Measurements from ENCODE around the gene SYPL2.

SYPL2 gene

GRCh38 chr1:109427171-109427467 lies 39.2 kb upstream of the SYPL2 start:
- TF ChIP-seq RAD21 (IDR thresholded peaks at IDR 0.05; ENCODE audit: low read depth) (no peak), YY1 (IDR thresholded peaks at IDR 0.05; ENCODE audit: low read depth) (no peak), EP300 (IDR thresholded peaks at IDR 0.05; ENCODE audit: borderline replicate concordance) (no peak), TCF12 (IDR thresholded peaks at IDR 0.05; ENCODE audit: low read depth) (no peak), MAX (IDR thresholded peaks at IDR 0.05) (no peak), REST (IDR thresholded peaks at IDR 0.05; ENCODE audit: low read depth) (no peak), TEAD4 (IDR thresholded peaks at IDR 0.05) (no peak), CREB1 (IDR thresholded peaks at IDR 0.05; ENCODE audit: low read depth) (no peak)

GRCh38 chr1:109432336-109432735 lies 34.0 kb upstream of the SYPL2 start:
- TF ChIP-seq TAF1 (IDR thresholded peaks at IDR 0.05; ENCODE audit: low read depth): no peak
- TF ChIP-seq MAX (IDR thresholded peaks at IDR 0.05): no peak
- TF ChIP-seq TCF12 (IDR thresholded peaks at IDR 0.05; ENCODE audit: low read depth): no peak
- no peak for TF ChIP-seq EP300 (IDR thresholded peaks at IDR 0.05; ENCODE audit: borderline replicate concordance)
- no peak for TF ChIP-seq TEAD4 (IDR thresholded peaks at IDR 0.05)
- TF ChIP-seq CEBPB (IDR thresholded peaks at IDR 0.05): no peak
- no peak for TF ChIP-seq CREB1 (IDR thresholded peaks at IDR 0.05; ENCODE audit: low read depth)
- TF ChIP-seq REST (IDR thresholded peaks at IDR 0.05; ENCODE audit: low read depth): no peak
- TF ChIP-seq YY1 (IDR thresholded peaks at IDR 0.05; ENCODE audit: low read depth): no peak
- TF ChIP-seq USF1 (IDR thresholded peaks at IDR 0.05): no peak
- TF ChIP-seq ZBTB7A (IDR thresholded peaks at IDR 0.05; ENCODE audit: low read depth): no peak
- no peak for TF ChIP-seq EGR1 (IDR thresholded peaks at IDR 0.05)
- no peak for TF ChIP-seq RAD21 (IDR thresholded peaks at IDR 0.05; ENCODE audit: low read depth)
- TF ChIP-seq NFIC (IDR thresholded peaks at IDR 0.05): no peak

GRCh38 chr1:109433322-109433721 lies 33.0 kb upstream of the SYPL2 start:
- TF ChIP-seq NFIC (IDR thresholded peaks at IDR 0.05) (no peak), REST (IDR thresholded peaks at IDR 0.05; ENCODE audit: low read depth) (no peak)

- TF ChIP-seq FOXM1 (IDR thresholded peaks at IDR 0.05; ENCODE audit: borderline replicate concordance, low read depth) (no peak), EP300 (IDR thresholded peaks at IDR 0.05; ENCODE audit: borderline replicate concordance) (no peak), ZBTB7A (IDR thresholded peaks at IDR 0.05; ENCODE audit: low read depth) (no peak)
These were observed 31.9 kb upstream of the SYPL2 start for GRCh38 chr1:109434484-109434883.

GRCh38 chr1:109438798-109439297 lies 27.5 kb upstream of the SYPL2 start:
- TF ChIP-seq FOXM1 (IDR thresholded peaks at IDR 0.05; ENCODE audit: borderline replicate concordance, low read depth) (no peak), EGR1 (IDR thresholded peaks at IDR 0.05) (no peak), CEBPB (IDR thresholded peaks at IDR 0.05) (no peak), MAX (IDR thresholded peaks at IDR 0.05) (no peak), ZBTB7A (IDR thresholded peaks at IDR 0.05; ENCODE audit: low read depth) (no peak), RAD21 (IDR thresholded peaks at IDR 0.05; ENCODE audit: low read depth) (no peak), CREB1 (IDR thresholded peaks at IDR 0.05; ENCODE audit: low read depth) (no peak), TCF12 (IDR thresholded peaks at IDR 0.05; ENCODE audit: low read depth) (no peak), EP300 (IDR thresholded peaks at IDR 0.05; ENCODE audit: borderline replicate concordance) (no peak), USF1 (IDR thresholded peaks at IDR 0.05) (no peak), REST (IDR thresholded peaks at IDR 0.05; ENCODE audit: low read depth) (no peak), NFIC (IDR thresholded peaks at IDR 0.05) (no peak)
